Smooth muscle cell (in vitro differentiated cells): Measurements from ENCODE around the gene SLC12A7. TPM values are rescaled to one million over a fixed set of nuclear protein-coding genes. Genes with fewer than 3 reads are reported as not detected.
"Not testable (repeated sequence)": the region's sequence is repeated elsewhere in the genome, so short reads cannot be mapped to it uniquely, and the experiment has no call there.

Experiments used
- DNase-seq: peaks from one replicate; lab custom pipeline; 2025; ENCODE audit not compliant: unreplicated experiment; lab: John Stamatoyannopoulos, UW
- H2AFZ ChIP-seq: fragments of 200-600 bp; sonication (generic); 2 replicates; pipeline ENCODE4 v1.6.0; 2016; ENCODE audit warnings: antibody characterized with exemption, low read depth, mild to moderate bottlenecking
- H3F3A ChIP-seq: fragments of 200-600 bp; sonication (generic); 2 replicates; pipeline ENCODE4 v1.6.0; 2017; ENCODE audit warnings: antibody characterized with exemption, low read depth
- H3K27ac ChIP-seq: fragments of 200-600 bp; sonication (generic); 2 replicates; pipeline ENCODE4 v1.5.1; 2016; ENCODE audit warnings: low read depth, mild to moderate bottlenecking
- H3K27me3 ChIP-seq: fragments of 200-600 bp; sonication (generic); 2 replicates; pipeline ENCODE4 v1.6.1; 2016; ENCODE audit warnings: low read depth, mild to moderate bottlenecking
- H3K36me3 ChIP-seq: fragments of 200-600 bp; sonication (generic); 2 replicates; pipeline ENCODE4 v1.5.1; 2016; ENCODE audit warnings: low read depth
- H3K4me1 ChIP-seq: fragments of 200-600 bp; sonication (generic); 2 replicates; pipeline ENCODE4 v1.5.1; 2016; ENCODE audit warnings: low read depth
- H3K4me2 ChIP-seq: fragments of 200-600 bp; sonication (generic); 2 replicates; pipeline ENCODE4 v1.6.0; 2016; ENCODE audit warnings: mild to moderate bottlenecking
- H3K4me3 ChIP-seq: fragments of 200-600 bp; sonication (generic); 2 replicates; pipeline ENCODE4 v1.5.1; 2016; ENCODE audit warnings: mild to moderate bottlenecking
- H3K79me2 ChIP-seq: fragments of 200-600 bp; sonication (generic); 2 replicates; pipeline ENCODE4 v1.6.0; 2016; ENCODE audit warnings: low read depth, mild to moderate bottlenecking
- H3K9ac ChIP-seq: fragments of 200-600 bp; sonication (generic); 2 replicates; pipeline ENCODE4 v1.6.0; 2016; ENCODE audit warnings: low read depth
- H3K9me3 ChIP-seq: fragments of 200-600 bp; sonication (generic); replicated peaks from 2 replicates; pipeline ENCODE4 v1.5.1; 2016; ENCODE audit warnings: low read depth
- H4K20me1 ChIP-seq: fragments of 200-600 bp; sonication (generic); 2 replicates; pipeline ENCODE4 v1.6.0; 2016; ENCODE audit warnings: low read depth
- WGBS: methylation state at CpG from one replicate; pipeline ENCODE4 v1.1.7; 2016; ENCODE audit warnings: low lambda C conversion rate; 5-methylcytosine and 5-hydroxymethylcytosine counted together
- microRNA-seq: library from miRNA; unstranded; fragments of <30 nt; microRNA quantifications from one replicate; pipeline ENCODE4, GENCODE V29; 2016; ENCODE audit warnings: borderline number of aligned reads
- polyA plus RNA-seq: library from polyadenylated mRNA; unstranded; fragments of >200 nt; fragmentation: Nextera tagmentation; extraction: Ambion mirVana; gene quantifications from 2 replicates; pipeline ENCODE4 v1.2.1, GENCODE V29; 2016
- small RNA-seq: library from RNA; depleted of rRNA; stranded (forward); fragments of <200 nt; gene quantifications from one replicate; pipeline ENCODE3, GENCODE V24; 2014
- total RNA-seq: library from RNA; depleted of rRNA; stranded (reverse); fragments of >200 nt; gene quantifications from 2 replicates; pipeline ENCODE4 v1.2.3, GENCODE V29; 2014
- TF ChIP-seq, protein P1 (sequence below): fragments of 200-600 bp; sonication (generic); IDR thresholded peaks from 2 replicates; pipeline ENCODE4 v1.5.1; 2017; ENCODE audit warnings: borderline replicate concordance, mild to moderate bottlenecking, antibody characterized with exemption; ENCODE audit not compliant: insufficient read depth, poor library complexity, severe bottlenecking

Gene SLC12A7
- total and polyA plus RNA-seq, 2 experiments from 2014 or later, result 6.1 to 15.2 TPM

- no peak overlapping the region for H3K4me3 ChIP-seq
- no peaks in the 10 kb centered on the region for H3K27me3 ChIP-seq
- H3K27ac ChIP-seq, result no peak overlapping the region
- H3K9ac ChIP-seq, result no peak overlapping the region
- no peaks in the 10 kb centered on the region for H3K9me3 ChIP-seq
- H2AFZ ChIP-seq, result no peak overlapping the region
- 98% methylated on average over 11 of the region's 13 CpGs for WGBS
- TF ChIP-seq, protein P1, sequence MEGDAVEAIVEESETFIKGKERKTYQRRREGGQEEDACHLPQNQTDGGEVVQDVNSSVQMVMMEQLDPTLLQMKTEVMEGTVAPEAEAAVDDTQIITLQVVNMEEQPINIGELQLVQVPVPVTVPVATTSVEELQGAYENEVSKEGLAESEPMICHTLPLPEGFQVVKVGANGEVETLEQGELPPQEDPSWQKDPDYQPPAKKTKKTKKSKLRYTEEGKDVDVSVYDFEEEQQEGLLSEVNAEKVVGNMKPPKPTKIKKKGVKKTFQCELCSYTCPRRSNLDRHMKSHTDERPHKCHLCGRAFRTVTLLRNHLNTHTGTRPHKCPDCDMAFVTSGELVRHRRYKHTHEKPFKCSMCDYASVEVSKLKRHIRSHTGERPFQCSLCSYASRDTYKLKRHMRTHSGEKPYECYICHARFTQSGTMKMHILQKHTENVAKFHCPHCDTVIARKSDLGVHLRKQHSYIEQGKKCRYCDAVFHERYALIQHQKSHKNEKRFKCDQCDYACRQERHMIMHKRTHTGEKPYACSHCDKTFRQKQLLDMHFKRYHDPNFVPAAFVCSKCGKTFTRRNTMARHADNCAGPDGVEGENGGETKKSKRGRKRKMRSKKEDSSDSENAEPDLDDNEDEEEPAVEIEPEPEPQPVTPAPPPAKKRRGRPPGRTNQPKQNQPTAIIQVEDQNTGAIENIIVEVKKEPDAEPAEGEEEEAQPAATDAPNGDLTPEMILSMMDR, result no peak
- H3K4me2 ChIP-seq, result no peak overlapping the region
- H3F3A ChIP-seq, result peaks cover 5% of the 10 kb centered on the region
- H3K4me1 ChIP-seq, result no peaks in the 10 kb centered on the region
- H3K36me3 ChIP-seq, result no peaks in the 10 kb centered on the region
- H3K79me2 ChIP-seq, result no peaks in the 10 kb centered on the region
- no peak for DNase-seq
- H4K20me1 ChIP-seq, result no peaks in the 10 kb centered on the region
Measured at GRCh38 chr5:1002836-1003235, 109.0 kb downstream of the SLC12A7 start.

DNA sequence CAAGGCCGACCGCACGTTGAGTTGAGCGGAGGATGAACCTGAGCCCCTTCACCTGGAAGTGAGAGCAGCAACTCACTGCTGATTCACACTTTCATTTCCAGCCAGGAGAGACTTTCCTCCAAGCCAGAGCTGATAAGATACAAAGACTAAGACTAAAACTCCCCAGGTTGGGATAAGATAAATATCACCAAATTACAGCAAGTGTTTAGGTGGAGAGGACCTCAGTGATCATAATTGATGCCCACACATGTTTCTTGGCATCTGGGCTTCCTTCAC lies 109.7 kb downstream of the SLC12A7 start:
- TF ChIP-seq, protein P1, result no peak
- Histone ChIP-seq H3K36me3 (no peaks in the 10 kb centered on the region), H4K20me1 (no peaks in the 10 kb centered on the region), H3K4me3 (no peak overlapping the region), H3K4me2 (no peak overlapping the region), H3K9ac (no peak overlapping the region), H3F3A (peaks cover 5% of the 10 kb centered on the region), H3K4me1 (no peaks in the 10 kb centered on the region), H2AFZ (no peak overlapping the region), H3K79me2 (no peaks in the 10 kb centered on the region), H3K27ac (no peak overlapping the region), H3K9me3 (no peaks in the 10 kb centered on the region), H3K27me3 (no peaks in the 10 kb centered on the region)
- 76% methylated on average over 4 of the region's 4 CpGs for WGBS
- no peak for DNase-seq

DNA sequence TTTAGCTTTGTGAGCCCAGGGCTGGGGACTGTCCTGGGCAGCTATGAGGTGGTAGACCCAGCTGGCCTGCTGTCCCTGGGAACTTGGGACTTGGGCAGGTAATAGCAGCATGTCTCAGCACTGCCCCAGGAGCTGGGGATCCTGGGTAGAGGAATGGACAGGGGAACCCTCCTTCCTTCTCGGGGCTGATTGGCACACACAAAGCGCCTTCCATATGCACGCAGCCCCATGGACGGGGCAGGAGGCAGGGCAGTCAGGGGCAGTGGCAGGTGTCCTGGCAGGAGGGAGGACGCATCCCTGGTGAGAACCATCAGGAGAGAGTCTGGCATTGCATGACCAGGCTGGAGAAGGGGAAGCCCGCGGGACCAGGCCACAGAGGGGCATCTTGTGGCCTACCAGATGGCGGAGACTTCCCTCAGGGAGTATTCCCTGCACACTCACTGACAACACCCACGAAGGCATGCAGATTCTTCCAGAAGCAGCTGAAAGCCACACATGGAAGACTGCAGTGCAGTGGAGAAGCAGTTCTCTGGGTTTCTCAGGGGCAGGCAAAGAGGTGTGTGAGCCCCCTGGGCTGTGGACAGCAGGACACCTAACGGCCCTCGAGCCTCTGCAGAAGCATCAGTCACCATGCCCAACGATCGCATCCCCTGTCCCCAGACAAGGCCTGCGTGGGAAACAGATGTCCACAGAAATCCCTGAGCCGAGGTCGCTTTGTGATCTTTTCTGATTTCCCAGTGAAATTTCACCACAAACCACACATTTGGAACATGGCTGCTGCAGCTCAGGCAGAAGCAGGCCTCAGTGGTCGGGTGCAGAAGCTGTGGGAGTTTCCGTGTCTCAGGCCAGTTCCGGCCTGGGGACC lies 110.2 kb downstream of the SLC12A7 start:
- TF ChIP-seq, protein P1, result no peak
- Histone ChIP-seq H3K27ac (no peak overlapping the region), H4K20me1 (no peaks in the 10 kb centered on the region), H3K4me3 (no peak overlapping the region), H3K9me3 (no peaks in the 10 kb centered on the region), H3K27me3 (no peaks in the 10 kb centered on the region), H3K79me2 (no peaks in the 10 kb centered on the region), H3K36me3 (no peaks in the 10 kb centered on the region), H3F3A (peaks cover 5% of the 10 kb centered on the region), H3K4me1 (no peaks in the 10 kb centered on the region), H3K4me2 (no peak overlapping the region), H3K9ac (no peak overlapping the region), H2AFZ (no peak overlapping the region)
- no peak for DNase-seq
- WGBS, result 63% methylated on average over 19 of the region's 19 CpGs

DNA sequence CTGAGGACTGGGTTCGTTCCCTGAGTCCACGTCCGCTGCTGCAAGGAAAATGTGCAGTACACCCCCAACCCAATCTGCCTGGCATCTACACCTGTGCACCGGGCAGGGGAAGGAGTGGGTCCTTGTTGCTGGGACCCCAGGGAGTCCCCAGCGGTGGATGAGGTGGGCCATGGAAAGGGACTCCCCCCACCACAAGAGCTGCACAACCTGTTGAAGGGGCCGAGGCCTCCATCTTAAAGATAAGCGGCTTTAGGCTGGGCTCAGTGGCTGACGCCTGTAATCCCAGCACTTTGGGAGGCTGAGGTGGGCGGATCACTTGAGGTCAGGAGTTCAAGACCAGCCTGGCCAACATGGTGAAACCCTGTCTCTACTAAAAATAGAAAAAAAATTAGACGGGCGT lies 111.0 kb downstream of the SLC12A7 start:
- not testable (repeated sequence) for H3K9me3 ChIP-seq, H3K27ac ChIP-seq, H3K36me3 ChIP-seq, H2AFZ ChIP-seq, DNase-seq, H3K4me1 ChIP-seq, H3K9ac ChIP-seq, H4K20me1 ChIP-seq, H3K79me2 ChIP-seq, H3K27me3 ChIP-seq, H3K4me3 ChIP-seq, H3F3A ChIP-seq, H3K4me2 ChIP-seq
- 93% methylated on average over 11 of the region's 11 CpGs for WGBS

Small RNA genes within 50 kb of the gene (microRNA-seq; reads per million reads assigned to microRNA genes)
- not detected for gene MIR4635

Small RNA genes within 50 kb of the gene (small RNA-seq; reads per million reads assigned to genes)
- gene MIR4635, result not detected

Other genes starting within 250 kb of the SLC12A7 start
- 14.7 and 17.1 TPM in 2 replicates for gene BRD9, start 219.3 kb downstream of the SLC12A7 start, total RNA-seq
- gene BRD9, start 219.3 kb downstream of the SLC12A7 start, polyA plus RNA-seq, result 17.8 and 20.4 TPM in 2 replicates
- 8.4 and 13.4 TPM in 2 replicates for gene TRIP13, start 219.2 kb downstream of the SLC12A7 start, total RNA-seq
- 12.0 and 12.7 TPM in 2 replicates for gene TRIP13, start 219.2 kb downstream of the SLC12A7 start, polyA plus RNA-seq
- gene NKD2, start 103.3 kb downstream of the SLC12A7 start, total RNA-seq, result 31.2 and 32.5 TPM in 2 replicates
- gene NKD2, start 103.3 kb downstream of the SLC12A7 start, polyA plus RNA-seq, result 105 and 122 TPM in 2 replicates
- not detected in 2 replicates for gene SLC6A19, start 89.5 kb upstream of the SLC12A7 start, total RNA-seq
- not detected in 2 replicates for gene SLC6A19, start 89.5 kb upstream of the SLC12A7 start, polyA plus RNA-seq
- gene SLC6A18, start 113.3 kb upstream of the SLC12A7 start, total RNA-seq, result not detected in 2 replicates
- not detected in 2 replicates for gene SLC6A18, start 113.3 kb upstream of the SLC12A7 start, polyA plus RNA-seq
- gene TERT, start 183.0 kb upstream of the SLC12A7 start, total RNA-seq, result not detected in 2 replicates
- not detected in 2 replicates for gene TERT, start 183.0 kb upstream of the SLC12A7 start, polyA plus RNA-seq
- gene CLPTM1L, start 233.0 kb upstream of the SLC12A7 start, total RNA-seq, result 86.3 and 127 TPM in 2 replicates
- 125 and 135 TPM in 2 replicates for gene CLPTM1L, start 233.0 kb upstream of the SLC12A7 start, polyA plus RNA-seq